OCI-LY3 (cell line): ENCODE results near the gene SLC44A3.

ENCODE experiments used
- H2AFZ ChIP-seq: fragments of 200-600, 300-600 bp; shearing (Covaris generic); 2 replicates; pipeline ENCODE4 v1.6.0; 2014; ENCODE audit warnings: antibody characterized with exemption, low read depth, low read length
- H3K27ac ChIP-seq: fragments of 200-600, 300-600 bp; sonication (generic); 2 replicates; pipeline ENCODE4 v1.5.1; 2014; ENCODE audit warnings: mild to moderate bottlenecking, low read length, moderate library complexity, mixed read lengths
- H3K27me3 ChIP-seq: fragments of 200-600, 300-600 bp; sonication (generic); 2 replicates; pipeline ENCODE4 v1.6.1; 2014; ENCODE audit warnings: low read depth, low read length, mixed read lengths
- H3K36me3 ChIP-seq: fragments of 200-600, 300-600 bp; sonication (generic); replicated peaks from 2 replicates; pipeline ENCODE3; 2014; ENCODE audit warnings: low read depth, low read length, mixed read lengths
- H3K4me1 ChIP-seq: fragments of 300-600, 200-600 bp; sonication (generic); 2 replicates; pipeline ENCODE4 v1.6.1; 2014; ENCODE audit warnings: low read length, mixed read lengths
- H3K4me2 ChIP-seq: fragments of 200-600, 300-600 bp; sonication (generic); 2 replicates; pipeline ENCODE4 v1.6.1; 2014; ENCODE audit warnings: low read length, mixed read lengths
- H3K4me3 ChIP-seq: fragments of 300-600, 200-600 bp; sonication (generic); 2 replicates; pipeline ENCODE4 v1.5.1; 2014; ENCODE audit warnings: antibody characterized with exemption, mild to moderate bottlenecking, low read length, moderate library complexity
- H3K79me2 ChIP-seq: fragments of 300-600, 200-600 bp; shearing (Covaris generic); 2 replicates; pipeline ENCODE4 v1.6.1; 2014; ENCODE audit warnings: mild to moderate bottlenecking, low read length, mixed read lengths
- H3K9ac ChIP-seq: fragments of 300-600, 200-600 bp; shearing (Covaris generic); 2 replicates; pipeline ENCODE4 v1.6.0; 2014; ENCODE audit warnings: mild to moderate bottlenecking, low read length, moderate library complexity
- H3K9me3 ChIP-seq: fragments of 200-600, 300-600 bp; shearing (Covaris generic); 2 replicates; pipeline ENCODE4 v1.6.1; 2014; ENCODE audit warnings: low read length, mixed read lengths; ENCODE audit not compliant: insufficient read depth
- H4K20me1 ChIP-seq: fragments of 200-600, 300-600 bp; sonication (generic); 2 replicates; pipeline ENCODE4 v1.6.1; 2016; ENCODE audit warnings: low read length, mixed read lengths; ENCODE audit not compliant: insufficient read depth
- CTCF ChIP-seq: fragments of 200-600, 300-600 bp; sonication (generic); IDR thresholded peaks from 2 replicates; pipeline ENCODE4 v1.5.1; 2014; ENCODE audit warnings: antibody characterized with exemption, low read length, low read depth
- EZH2phosphoT487 ChIP-seq: fragments of 200-600 bp; shearing (Covaris generic); IDR thresholded peaks from 2 replicates; pipeline ENCODE4 v1.6.1; 2018; ENCODE audit warnings: antibody characterized with exemption, mixed run types, low read depth

The SLC44A3 gene

GRCh38 chr1:94942171-94943128, 122.3 kb downstream of the SLC44A3 start:
- H3K27ac ChIP-seq, result no peak overlapping the region
- H3K4me1 ChIP-seq, result peaks cover 5% of the 10 kb centered on the region; the same call in 1 of the 2 replicates
- TF ChIP-seq CTCF, result no peak
- TF ChIP-seq EZH2phosphoT487, result no peak
- H3K9ac ChIP-seq, result no peak overlapping the region
- no peak overlapping the region; the same call in 1 of the 2 replicates for H2AFZ ChIP-seq
- H4K20me1 ChIP-seq, result no peaks in the 10 kb centered on the region
- no peaks in the 10 kb centered on the region for H3K36me3 ChIP-seq
- H3K27me3 ChIP-seq, result no peaks in the 10 kb centered on the region
- H3K4me2 ChIP-seq, result no peak overlapping the region
- H3K79me2 ChIP-seq, result no peaks in the 10 kb centered on the region
- no peaks in the 10 kb centered on the region for H3K9me3 ChIP-seq
- H3K4me3 ChIP-seq, result no peak overlapping the region
